Ovary (tissue), 3 donors: ENCODE data around the gene KIAA1755.

Experiments
- CTCF ChIP-seq, 3 donors: fragments of 450-650 bp in 2 of 3; fragments of 200-600 bp in 1 of 3; IDR thresholded peaks; one replicate each; pipeline versions ENCODE4 v1.5.1 to v1.8.0; 2016 to 2022; ENCODE audit warnings: antibody characterized with exemption in 3 of 3, mild to moderate bottlenecking in 1 of 3
- POLR2A ChIP-seq: fragments of 450-650 bp; IDR thresholded peaks from one replicate; pipeline ENCODE4 v1.6.1; 2017; ENCODE audit warnings: antibody characterized with exemption, mild to moderate bottlenecking, moderate library complexity
- donor health status: DM: no; HTN: no; CAD: no.

- TF ChIP-seq CTCF (IDR thresholded peaks at IDR 0.05) (no peak), POLR2A (no peak)
These were observed 82.5 kb downstream of the KIAA1755 start for GRCh38 chr20:38178065-38178491.
